Coronary artery (tissue), 2 donors: Measurements from ENCODE around the gene SMARCA4.
"Not testable (repeated sequence)": the region's sequence is repeated elsewhere in the genome, so short reads cannot be mapped to it uniquely, and the experiment has no call there.

Source experiments
- DNase-seq: peaks from one replicate; pipeline ENCODE4 v3.0.0-alpha.2; 2017; ENCODE audit warnings: low spot score
- H3K27ac ChIP-seq, 2 donors: fragments of 200-600 bp; sonication (generic); one replicate each; pipeline ENCODE4 v1.5.1; 2016 to 2019
- H3K4me3 ChIP-seq: fragments of 200-600 bp; sonication (generic); 2 replicates; pipeline ENCODE4 v1.5.1; 2016; ENCODE audit warnings: mild to moderate bottlenecking, moderate library complexity
- TF ChIP-seq, protein P1 (sequence below): fragments of 200-600 bp; sonication (generic); IDR thresholded peaks from one replicate; pipeline ENCODE4 v1.5.1; 2019; ENCODE audit warnings: antibody characterized with exemption

Gene SMARCA4

DNA sequence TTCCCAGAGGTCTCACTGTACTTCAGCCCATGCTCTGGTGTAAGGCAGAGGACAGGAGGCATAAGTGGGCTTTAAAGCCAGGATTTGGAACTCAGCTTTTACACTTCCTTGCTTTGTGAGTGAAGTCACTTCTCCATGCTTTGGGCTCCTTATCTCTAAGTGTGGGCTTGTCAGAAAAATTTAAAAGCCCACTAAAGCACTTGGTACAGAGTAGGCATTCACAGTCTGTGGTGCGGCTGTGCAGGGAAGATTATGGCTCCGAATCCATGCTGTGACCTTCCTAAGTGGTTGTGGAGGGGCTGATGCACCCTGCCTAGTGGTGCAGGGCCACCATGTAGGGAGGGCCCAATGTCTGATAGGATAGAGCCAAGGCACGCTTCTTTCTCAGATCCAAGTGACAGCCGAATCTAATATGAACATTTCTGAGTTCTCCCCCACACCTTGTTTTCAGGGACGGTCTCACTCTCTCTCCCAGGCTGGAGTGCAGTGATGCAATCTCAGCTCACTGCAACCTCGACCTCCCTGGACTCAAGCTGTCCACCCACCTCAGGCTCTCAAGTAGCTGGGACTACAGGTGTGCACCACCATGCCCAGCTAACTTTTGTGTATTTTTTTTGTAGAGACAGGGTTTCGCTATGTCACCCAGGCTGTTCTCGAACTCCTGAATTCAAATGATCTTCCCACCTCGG is 25.3 kb upstream of the SMARCA4 start:
- TF ChIP-seq, protein P1, sequence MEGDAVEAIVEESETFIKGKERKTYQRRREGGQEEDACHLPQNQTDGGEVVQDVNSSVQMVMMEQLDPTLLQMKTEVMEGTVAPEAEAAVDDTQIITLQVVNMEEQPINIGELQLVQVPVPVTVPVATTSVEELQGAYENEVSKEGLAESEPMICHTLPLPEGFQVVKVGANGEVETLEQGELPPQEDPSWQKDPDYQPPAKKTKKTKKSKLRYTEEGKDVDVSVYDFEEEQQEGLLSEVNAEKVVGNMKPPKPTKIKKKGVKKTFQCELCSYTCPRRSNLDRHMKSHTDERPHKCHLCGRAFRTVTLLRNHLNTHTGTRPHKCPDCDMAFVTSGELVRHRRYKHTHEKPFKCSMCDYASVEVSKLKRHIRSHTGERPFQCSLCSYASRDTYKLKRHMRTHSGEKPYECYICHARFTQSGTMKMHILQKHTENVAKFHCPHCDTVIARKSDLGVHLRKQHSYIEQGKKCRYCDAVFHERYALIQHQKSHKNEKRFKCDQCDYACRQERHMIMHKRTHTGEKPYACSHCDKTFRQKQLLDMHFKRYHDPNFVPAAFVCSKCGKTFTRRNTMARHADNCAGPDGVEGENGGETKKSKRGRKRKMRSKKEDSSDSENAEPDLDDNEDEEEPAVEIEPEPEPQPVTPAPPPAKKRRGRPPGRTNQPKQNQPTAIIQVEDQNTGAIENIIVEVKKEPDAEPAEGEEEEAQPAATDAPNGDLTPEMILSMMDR = no peak

DNA sequence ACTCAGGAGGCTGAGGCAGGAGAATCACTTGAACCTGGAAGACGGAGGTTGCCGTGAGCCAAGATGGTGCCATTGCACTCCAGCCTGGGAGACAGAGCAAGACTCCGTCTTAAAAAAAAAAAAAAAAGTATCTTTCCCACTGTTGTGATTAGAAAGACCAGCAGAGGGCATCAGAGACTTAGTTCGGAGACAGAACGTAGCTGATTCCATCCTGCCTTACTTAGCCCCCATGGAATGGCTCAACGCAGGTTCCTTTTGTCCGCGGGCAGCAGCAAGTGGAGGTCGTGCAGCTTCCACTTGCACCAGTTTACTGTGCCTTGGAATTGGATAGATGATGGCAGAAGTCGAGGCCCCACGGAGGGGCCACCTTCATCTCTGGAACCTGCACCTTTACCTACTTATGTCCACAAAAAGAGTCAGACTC is 24.2 kb upstream of the SMARCA4 start:
- DNase-seq = no peak
- Histone ChIP-seq H3K27ac (no peak overlapping the region), H3K4me3 (peak overlapping the region; percentile 40)
- TF ChIP-seq, protein P1 = no peak

More for the DNA sequence above, 25.3 kb upstream of the SMARCA4 start:
- no peak for DNase-seq
- no peak overlapping the region for H3K27ac ChIP-seq
- H3K4me3 ChIP-seq = no peak overlapping the region

DNA sequence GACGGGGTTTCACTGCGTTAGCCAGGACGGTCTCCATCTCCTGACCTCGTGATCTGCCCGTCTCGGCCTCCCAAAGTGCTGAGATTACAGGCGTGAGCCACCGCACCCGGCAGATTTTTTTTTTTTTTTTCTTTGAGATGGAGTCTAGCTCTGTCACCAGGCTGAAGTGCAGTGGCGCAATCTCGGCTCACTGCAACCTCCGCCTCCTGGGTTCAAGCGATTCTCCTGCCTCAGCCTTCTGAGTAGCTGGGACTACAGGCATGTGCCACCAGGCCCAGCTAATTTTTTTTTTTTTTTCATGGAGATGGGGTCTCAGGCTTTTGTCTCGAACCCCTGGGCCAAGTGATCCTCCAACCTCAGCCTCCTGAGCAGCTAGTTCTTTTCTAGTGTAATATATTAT is 19.2 kb upstream of the SMARCA4 start:
- DNase-seq, H3K4me3 ChIP-seq, H3K27ac ChIP-seq: not testable (repeated sequence)

GRCh38 chr19:10943412-10943811 is 17.4 kb upstream of the SMARCA4 start:
- H3K27ac ChIP-seq, H3K4me3 ChIP-seq, DNase-seq: not testable (repeated sequence)

DNA sequence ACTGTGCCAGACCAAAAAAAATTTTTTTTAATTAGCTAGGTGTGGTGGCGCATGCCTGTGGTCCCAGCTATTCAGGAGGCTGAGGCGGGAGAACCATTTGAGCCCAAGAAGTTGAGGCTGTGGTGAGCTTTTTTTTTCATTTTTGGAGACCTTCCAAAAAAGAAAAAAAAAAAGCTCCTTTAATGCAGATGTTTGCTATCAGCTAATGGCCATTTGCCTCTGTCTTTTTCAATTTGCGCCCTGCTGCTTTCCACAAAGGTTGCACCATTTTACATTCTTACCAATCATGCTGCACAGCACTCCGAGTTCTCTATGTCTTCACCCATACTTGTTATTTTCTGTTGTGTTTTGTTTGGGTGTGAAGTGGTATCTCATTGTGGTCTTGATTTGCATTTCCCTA is 15.6 kb upstream of the SMARCA4 start:
- DNase-seq = no peak
- TF ChIP-seq, protein P1 = no peak
- no peak overlapping the region for H3K27ac ChIP-seq

GRCh38 chr19:10946958-10947657 is 13.7 kb upstream of the SMARCA4 start:
- TF ChIP-seq, protein P1 = no peak
- Histone ChIP-seq H3K4me3 (no peak overlapping the region), H3K27ac (no peak overlapping the region)
- no peak for DNase-seq

More for the DNA sequence above, 15.6 kb upstream of the SMARCA4 start:
- no peak overlapping the region for H3K4me3 ChIP-seq

- H3K4me3 ChIP-seq = no peak overlapping the region
- TF ChIP-seq, protein P1 = no peak
- no peak overlapping the region for H3K27ac ChIP-seq
- DNase-seq = no peak
These were observed 8.0 kb upstream of the SMARCA4 start for GRCh38 chr19:10952809-10953208.

- Histone ChIP-seq H3K4me3 (peak overlapping the region; percentile 97), H3K27ac (peak overlapping the region in 1 of 2 donors; percentile 95)
- DNase-seq = not testable (repeated sequence)
These were observed 1.4 kb upstream of the SMARCA4 start for GRCh38 chr19:10959277-10959968.
